Measurements from ENCODE around the gene HOXD8.
A peak's percentile ranks its signal among the peaks of the same experiment; 100 is the strongest.

Gene HOXD8

GRCh38 chr2:176160986-176161824 lies 31.7 kb downstream of the HOXD8 start:
- TF ChIP-seq, protein P1, sequence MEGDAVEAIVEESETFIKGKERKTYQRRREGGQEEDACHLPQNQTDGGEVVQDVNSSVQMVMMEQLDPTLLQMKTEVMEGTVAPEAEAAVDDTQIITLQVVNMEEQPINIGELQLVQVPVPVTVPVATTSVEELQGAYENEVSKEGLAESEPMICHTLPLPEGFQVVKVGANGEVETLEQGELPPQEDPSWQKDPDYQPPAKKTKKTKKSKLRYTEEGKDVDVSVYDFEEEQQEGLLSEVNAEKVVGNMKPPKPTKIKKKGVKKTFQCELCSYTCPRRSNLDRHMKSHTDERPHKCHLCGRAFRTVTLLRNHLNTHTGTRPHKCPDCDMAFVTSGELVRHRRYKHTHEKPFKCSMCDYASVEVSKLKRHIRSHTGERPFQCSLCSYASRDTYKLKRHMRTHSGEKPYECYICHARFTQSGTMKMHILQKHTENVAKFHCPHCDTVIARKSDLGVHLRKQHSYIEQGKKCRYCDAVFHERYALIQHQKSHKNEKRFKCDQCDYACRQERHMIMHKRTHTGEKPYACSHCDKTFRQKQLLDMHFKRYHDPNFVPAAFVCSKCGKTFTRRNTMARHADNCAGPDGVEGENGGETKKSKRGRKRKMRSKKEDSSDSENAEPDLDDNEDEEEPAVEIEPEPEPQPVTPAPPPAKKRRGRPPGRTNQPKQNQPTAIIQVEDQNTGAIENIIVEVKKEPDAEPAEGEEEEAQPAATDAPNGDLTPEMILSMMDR (conservative IDR thresholded peaks at IDR 0.05; ENCODE audit: control insufficient read depth, insufficient read depth, low read depth, low read length): peak; percentile 34
- H3K4me3 ChIP-seq (ENCODE audit: control insufficient read depth, low read depth, low read length): peak overlapping the region; percentile 20
- DNase-seq (ENCODE audit: low read depth): no peak

- DNase-seq (ENCODE audit: low read depth): peak; percentile 71
- TF ChIP-seq, protein P1 (conservative IDR thresholded peaks at IDR 0.05; ENCODE audit: control insufficient read depth, insufficient read depth, low read depth, low read length): no peak
- peak overlapping the region; percentile 32 for H3K4me3 ChIP-seq (ENCODE audit: control insufficient read depth, low read depth, low read length)
Observed at GRCh38 chr2:176161825-176162626, 32.5 kb downstream of the HOXD8 start.

DNA sequence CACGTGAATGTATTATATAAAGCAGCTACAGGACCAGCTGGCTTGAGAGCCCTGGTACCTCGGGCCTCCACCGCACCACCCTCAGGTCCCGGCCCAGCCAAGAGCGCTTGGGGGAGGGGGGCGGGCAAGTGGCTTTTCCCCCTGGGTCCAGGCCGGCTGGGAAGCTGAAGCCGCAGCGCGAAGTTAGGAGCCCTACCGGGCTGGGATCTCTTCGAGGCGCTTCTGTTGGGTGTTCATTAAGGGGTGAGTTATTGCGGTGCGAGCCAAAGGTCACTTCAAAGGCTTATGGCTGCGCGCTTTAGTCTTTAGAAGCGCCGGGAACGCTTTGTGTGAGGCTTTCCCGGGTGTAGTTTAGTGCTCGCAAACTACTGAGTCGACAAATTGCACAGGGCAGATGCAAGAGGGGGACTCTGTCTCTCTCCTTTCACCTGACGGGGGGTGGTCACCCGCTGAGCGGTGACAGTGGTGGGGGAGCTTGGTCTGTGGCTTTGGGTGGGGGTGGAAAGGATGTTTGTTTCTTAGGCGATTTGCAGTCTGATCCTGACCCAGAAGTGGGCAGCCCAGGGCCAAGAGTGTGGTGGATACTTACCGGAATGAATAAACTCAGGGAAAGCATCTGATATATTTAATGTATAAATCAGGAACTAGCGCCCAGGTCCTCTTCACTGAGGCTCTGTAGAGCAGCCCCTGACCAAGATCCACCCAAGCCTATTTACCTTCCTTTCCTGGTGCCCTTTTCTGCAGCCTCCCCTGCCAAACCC lies 33.6 kb downstream of the HOXD8 start:
- DNase-seq (ENCODE audit: low read depth): no peak
- TF ChIP-seq, protein P1 (conservative IDR thresholded peaks at IDR 0.05; ENCODE audit: control insufficient read depth, insufficient read depth, low read depth, low read length): no peak
- H3K4me3 ChIP-seq (ENCODE audit: control insufficient read depth, low read depth, low read length): no peak overlapping the region

GRCh38 chr2:176163672-176164056 lies 34.2 kb downstream of the HOXD8 start:
- no peak overlapping the region for H3K4me3 ChIP-seq (ENCODE audit: control insufficient read depth, low read depth, low read length)
- TF ChIP-seq, protein P1 (conservative IDR thresholded peaks at IDR 0.05; ENCODE audit: control insufficient read depth, insufficient read depth, low read depth, low read length): no peak
- DNase-seq (ENCODE audit: low read depth): no peak

- DNase-seq (ENCODE audit: low read depth): no peak
- TF ChIP-seq, protein P1 (conservative IDR thresholded peaks at IDR 0.05; ENCODE audit: control insufficient read depth, insufficient read depth, low read depth, low read length): no peak
- H3K4me3 ChIP-seq (ENCODE audit: control insufficient read depth, low read depth, low read length): no peak overlapping the region
Observed at GRCh38 chr2:176164201-176164600, 34.7 kb downstream of the HOXD8 start.

DNA sequence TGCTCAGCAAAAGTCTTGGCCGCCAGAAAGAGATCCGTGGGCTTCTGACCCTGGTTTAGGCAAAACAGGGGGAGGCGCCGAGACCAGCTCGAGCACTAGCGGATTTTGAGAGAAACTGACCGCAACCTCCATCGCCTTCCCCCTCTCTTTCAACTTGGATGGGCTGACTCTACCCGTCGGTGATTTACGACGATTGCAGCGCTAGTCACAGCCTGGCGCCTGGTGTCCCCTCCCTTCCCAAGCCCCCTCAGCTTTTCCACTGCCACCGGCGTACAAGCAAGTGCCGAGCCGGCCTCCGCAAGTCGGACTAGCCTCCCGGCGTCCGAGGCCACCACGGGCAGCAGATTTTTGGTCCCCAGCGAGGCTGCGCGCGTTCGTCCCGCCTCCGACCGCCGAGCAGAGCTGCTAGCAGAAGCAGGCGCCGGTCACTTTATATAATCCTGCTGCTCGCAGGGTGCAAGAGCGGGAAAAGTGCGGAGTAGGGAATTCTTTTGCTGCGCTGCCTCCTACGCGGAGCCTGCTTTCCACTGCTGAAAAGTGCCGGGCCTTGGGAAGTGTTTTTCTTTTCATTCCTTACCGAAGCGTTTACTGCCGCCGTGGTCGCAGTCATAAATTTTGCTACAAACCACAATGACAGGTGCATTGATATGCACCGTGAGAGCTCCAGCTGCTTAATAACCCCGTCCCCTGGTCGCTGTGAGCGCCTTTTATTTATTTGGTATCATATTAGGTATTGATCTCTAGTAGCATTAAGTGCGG lies 35.3 kb downstream of the HOXD8 start:
- no peak for DNase-seq (ENCODE audit: low read depth)
- H3K4me3 ChIP-seq (ENCODE audit: control insufficient read depth, low read depth, low read length): no peak overlapping the region
- TF ChIP-seq, protein P1 (conservative IDR thresholded peaks at IDR 0.05; ENCODE audit: control insufficient read depth, insufficient read depth, low read depth, low read length): no peak

Data from fibroblast of mammary gland (primary cell).